ENCODE data around the gene GDAP1L1.

The GDAP1L1 gene

GRCh38 chr20:44245977-44246376 is 1.1 kb upstream of the GDAP1L1 start:
- H3K79me2 ChIP-seq (ENCODE audit: low read length), result no peaks in the 10 kb centered on the region
- peaks cover 39% of the 10 kb centered on the region for H3K27me3 ChIP-seq (ENCODE audit: low read depth, low read length)
- 0 out of 2 replicates have a peak, but pooled peaks cover 6% of the 10 kb centered on the region for H4K20me1 ChIP-seq (ENCODE audit: insufficient read depth, low read length)
- H3K36me3 ChIP-seq (replicated peaks; ENCODE audit: low read depth, low read length), result no peaks in the 10 kb centered on the region
- H3K27ac ChIP-seq (ENCODE audit: low read length), result no peak overlapping the region
- H3K4me3 ChIP-seq (ENCODE audit: low read length), result no peak overlapping the region
- H3K4me1 ChIP-seq (ENCODE audit: low read length), result no peaks in the 10 kb centered on the region
- TF ChIP-seq CTCF (IDR thresholded peaks at IDR 0.05; ENCODE audit: low read depth, low read length), result no peak
- TF ChIP-seq EZH2phosphoT487 (IDR thresholded peaks at IDR 0.05; ENCODE audit: low read depth), result no peak
- H3K9me3 ChIP-seq (ENCODE audit: insufficient read depth, low read length), result no peaks in the 10 kb centered on the region
- H2AFZ ChIP-seq (ENCODE audit: low read depth, low read length), result no peak overlapping the region
- H3K9ac ChIP-seq (ENCODE audit: low read length), result no peak overlapping the region
- H3K4me2 ChIP-seq (ENCODE audit: low read length), result no peak overlapping the region

GRCh38 chr20:44247586-44248409 is 690 bp downstream of the GDAP1L1 start:
- Histone ChIP-seq H3K4me2 (ENCODE audit: low read length) (no peak overlapping the region), H2AFZ (ENCODE audit: low read depth, low read length) (no peak overlapping the region)

GRCh38 chr20:44248410-44248759 is 1.3 kb downstream of the GDAP1L1 start:
- no peaks in the 10 kb centered on the region for H3K4me1 ChIP-seq (ENCODE audit: low read length)
- H3K36me3 ChIP-seq (replicated peaks; ENCODE audit: low read depth, low read length), result no peaks in the 10 kb centered on the region
- no peak for TF ChIP-seq CTCF (IDR thresholded peaks at IDR 0.05; ENCODE audit: low read depth, low read length)
- no peak for TF ChIP-seq EZH2phosphoT487 (IDR thresholded peaks at IDR 0.05; ENCODE audit: low read depth)

More at GRCh38 chr20:44247586-44248409, 690 bp downstream of the GDAP1L1 start:
- Histone ChIP-seq H3K9me3 (ENCODE audit: insufficient read depth, low read length) (no peaks in the 10 kb centered on the region), H3K36me3 (replicated peaks; ENCODE audit: low read depth, low read length) (no peaks in the 10 kb centered on the region), H3K27me3 (ENCODE audit: low read depth, low read length) (peaks cover 28% of the 10 kb centered on the region), H3K4me1 (ENCODE audit: low read length) (no peaks in the 10 kb centered on the region), H3K79me2 (ENCODE audit: low read length) (no peaks in the 10 kb centered on the region), H3K9ac (ENCODE audit: low read length) (no peak overlapping the region), H3K27ac (ENCODE audit: low read length) (no peak overlapping the region), H4K20me1 (ENCODE audit: insufficient read depth, low read length) (0 out of 2 replicates have a peak, but pooled peaks cover 6% of the 10 kb centered on the region), H3K4me3 (ENCODE audit: low read length) (no peak overlapping the region)
- TF ChIP-seq EZH2phosphoT487 (IDR thresholded peaks at IDR 0.05; ENCODE audit: low read depth), result no peak
- TF ChIP-seq CTCF (IDR thresholded peaks at IDR 0.05; ENCODE audit: low read depth, low read length), result no peak

GRCh38 chr20:44251284-44251683 is 4.2 kb downstream of the GDAP1L1 start:
- H3K27ac ChIP-seq (ENCODE audit: low read length), result no peak overlapping the region
- H3K9ac ChIP-seq (ENCODE audit: low read length), result no peak overlapping the region
- no peaks in the 10 kb centered on the region for H3K36me3 ChIP-seq (replicated peaks; ENCODE audit: low read depth, low read length)
- peaks cover 9% of the 10 kb centered on the region for H3K27me3 ChIP-seq (ENCODE audit: low read depth, low read length)
- H3K4me3 ChIP-seq (ENCODE audit: low read length), result no peak overlapping the region
- H3K9me3 ChIP-seq (ENCODE audit: insufficient read depth, low read length), result no peaks in the 10 kb centered on the region
- peaks cover 6% of the 10 kb centered on the region; the same call in 1 of the 2 replicates for H4K20me1 ChIP-seq (ENCODE audit: insufficient read depth, low read length)
- H3K4me1 ChIP-seq (ENCODE audit: low read length), result no peaks in the 10 kb centered on the region
- no peaks in the 10 kb centered on the region for H3K79me2 ChIP-seq (ENCODE audit: low read length)
- no peak for TF ChIP-seq CTCF (IDR thresholded peaks at IDR 0.05; ENCODE audit: low read depth, low read length)
- no peak for TF ChIP-seq EZH2phosphoT487 (IDR thresholded peaks at IDR 0.05; ENCODE audit: low read depth)
- H3K4me2 ChIP-seq (ENCODE audit: low read length), result no peak overlapping the region
- no peak overlapping the region for H2AFZ ChIP-seq (ENCODE audit: low read depth, low read length)

More at GRCh38 chr20:44248410-44248759, 1.3 kb downstream of the GDAP1L1 start:
- Histone ChIP-seq H3K27me3 (ENCODE audit: low read depth, low read length) (peaks cover 27% of the 10 kb centered on the region), H3K4me3 (ENCODE audit: low read length) (no peak overlapping the region), H3K9ac (ENCODE audit: low read length) (no peak overlapping the region), H3K9me3 (ENCODE audit: insufficient read depth, low read length) (no peaks in the 10 kb centered on the region), H2AFZ (ENCODE audit: low read depth, low read length) (no peak overlapping the region), H3K79me2 (ENCODE audit: low read length) (no peaks in the 10 kb centered on the region), H3K27ac (ENCODE audit: low read length) (no peak overlapping the region), H4K20me1 (ENCODE audit: insufficient read depth, low read length) (0 out of 2 replicates have a peak, but pooled peaks cover 6% of the 10 kb centered on the region), H3K4me2 (ENCODE audit: low read length) (no peak overlapping the region)
